ENCODE results near the gene AP1G1. TPM values are rescaled to one million over a fixed set of nuclear protein-coding genes. Genes with fewer than 3 reads are reported as not detected.
"Not testable (repeated sequence)": the region's sequence is repeated elsewhere in the genome, so short reads cannot be mapped to it uniquely, and the experiment has no call there.

Gene AP1G1
- total RNA-seq, 1 donor from 2014 or later: 61.1 TPM

- H3K4me3 ChIP-seq (ENCODE audit: low read length in 3 of 3); H3K9me3 ChIP-seq (ENCODE audit: control insufficient read depth in 3 of 3, low read length in 3 of 3); H3K36me3 ChIP-seq (ENCODE audit: control insufficient read depth in 3 of 3, insufficient read depth in 3 of 3, low read length in 3 of 3); H3K27me3 ChIP-seq (ENCODE audit: control insufficient read depth in 3 of 3, insufficient read depth in 3 of 3, low read length in 3 of 3): not testable (repeated sequence)
- Histone ChIP-seq H3K9ac (ENCODE audit: low read depth in 1 of 3, low read length in 3 of 3) (peak overlapping the region in 1 of 3 donors; percentile 0), H3K4me1 (ENCODE audit: control insufficient read depth in 3 of 3, insufficient read depth in 3 of 3, low read length in 3 of 3) (peaks cover 3 to 10% (median 4%) of the 10 kb centered on the region in 3 donors), H3K27ac (ENCODE audit: low read depth, low read length) (peak overlapping the region; percentile 34)
These were observed 8.5 kb upstream of the AP1G1 start for GRCh38 chr16:71817155-71817500.

GRCh38 chr16:71811261-71811803, 2.7 kb upstream of the AP1G1 start:
- Histone ChIP-seq H3K36me3 (ENCODE audit: control insufficient read depth in 3 of 3, insufficient read depth in 3 of 3, low read length in 3 of 3) (peaks cover 2 to 6% (median 3%) of the 10 kb centered on the region in 3 donors), H3K27me3 (ENCODE audit: control insufficient read depth in 3 of 3, insufficient read depth in 3 of 3, low read length in 3 of 3) (no peaks in the 10 kb centered on the region), H3K27ac (ENCODE audit: low read depth, low read length) (no peak overlapping the region), H3K9ac (ENCODE audit: low read depth in 1 of 3, low read length in 3 of 3) (no peak overlapping the region), H3K4me1 (ENCODE audit: control insufficient read depth in 3 of 3, insufficient read depth in 3 of 3, low read length in 3 of 3) (peaks cover 15 to 18% (median 16%) of the 10 kb centered on the region in 3 donors), H3K4me3 (ENCODE audit: low read length in 3 of 3) (no peak overlapping the region), H3K9me3 (ENCODE audit: control insufficient read depth in 3 of 3, low read length in 3 of 3) (no peaks in the 10 kb centered on the region)

DNA sequence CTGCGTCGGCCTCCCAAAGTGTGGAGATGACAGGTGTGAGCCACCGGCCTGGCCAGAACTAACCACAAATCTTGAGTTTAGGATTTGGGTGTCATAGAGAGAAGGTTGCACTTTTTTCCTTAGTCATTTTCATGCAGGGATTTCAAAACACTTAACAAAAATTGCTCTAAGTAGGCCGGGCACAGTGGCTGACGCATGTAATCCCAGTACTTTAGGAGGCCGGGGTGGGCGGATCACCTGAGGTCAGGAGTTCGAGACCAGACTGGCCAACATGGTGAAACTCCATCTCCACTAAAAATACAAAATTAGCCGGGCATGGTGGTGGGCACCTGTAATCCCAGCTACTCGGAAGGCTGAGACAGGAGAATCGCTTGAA, 1.5 kb upstream of the AP1G1 start:
- not testable (repeated sequence) for H3K27me3 ChIP-seq (ENCODE audit: control insufficient read depth in 3 of 3, insufficient read depth in 3 of 3, low read length in 3 of 3); H3K4me3 ChIP-seq (ENCODE audit: low read length in 3 of 3); H3K9me3 ChIP-seq (ENCODE audit: control insufficient read depth in 3 of 3, low read length in 3 of 3); H3K9ac ChIP-seq (ENCODE audit: low read depth in 1 of 3, low read length in 3 of 3); H3K27ac ChIP-seq (ENCODE audit: low read depth, low read length); H3K36me3 ChIP-seq (ENCODE audit: control insufficient read depth in 3 of 3, insufficient read depth in 3 of 3, low read length in 3 of 3)
- peaks cover 16 to 21% (median 19%) of the 10 kb centered on the region in 3 donors for H3K4me1 ChIP-seq (ENCODE audit: control insufficient read depth in 3 of 3, insufficient read depth in 3 of 3, low read length in 3 of 3)

DNA sequence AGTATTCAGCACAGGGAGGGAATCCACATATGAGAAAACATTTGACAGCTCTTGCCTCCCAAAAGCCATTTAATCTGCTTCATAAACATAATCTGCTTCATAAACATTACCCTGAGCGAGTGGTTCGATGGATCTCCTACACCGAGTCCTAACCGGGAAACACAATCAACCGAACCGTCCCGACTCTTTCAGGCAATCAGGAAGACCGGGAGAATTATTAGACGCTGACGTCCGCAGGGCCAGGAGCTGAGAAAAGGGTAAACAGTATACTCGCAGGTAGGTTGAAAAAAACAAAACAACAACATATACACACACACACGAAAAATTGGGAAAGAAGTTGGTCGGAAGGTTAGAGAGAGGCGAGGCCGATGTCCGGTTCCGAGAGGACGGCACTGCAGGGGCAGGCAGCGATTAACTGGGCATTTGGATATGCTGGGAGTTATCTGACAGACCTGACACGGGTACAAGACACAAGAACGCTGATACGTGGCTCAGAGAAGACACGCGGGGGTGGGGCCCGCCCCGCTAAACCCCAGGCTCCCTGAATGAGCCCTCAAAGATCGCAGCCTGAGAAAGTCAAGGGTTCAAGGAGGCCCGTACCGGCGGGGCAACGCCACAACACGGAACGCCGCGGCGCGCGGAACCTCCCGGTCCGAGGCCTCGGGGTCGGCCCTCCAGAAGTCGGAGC, 585 bp downstream of the AP1G1 start:
- Histone ChIP-seq H3K27me3 (ENCODE audit: control insufficient read depth in 3 of 3, insufficient read depth in 3 of 3, low read length in 3 of 3) (no peaks in the 10 kb centered on the region), H3K27ac (ENCODE audit: low read depth, low read length) (peak overlapping the region; percentile 99), H3K9ac (ENCODE audit: low read depth in 1 of 3, low read length in 3 of 3) (peak overlapping the region; percentile 93 to 100 (median 100)), H3K36me3 (ENCODE audit: control insufficient read depth in 3 of 3, insufficient read depth in 3 of 3, low read length in 3 of 3) (peaks cover 2 to 14% (median 6%) of the 10 kb centered on the region in 3 donors), H3K9me3 (ENCODE audit: control insufficient read depth in 3 of 3, low read length in 3 of 3) (no peaks in the 10 kb centered on the region), H3K4me3 (ENCODE audit: low read length in 3 of 3) (peak overlapping the region; percentile 82 to 99 (median 84)), H3K4me1 (ENCODE audit: control insufficient read depth in 3 of 3, insufficient read depth in 3 of 3, low read length in 3 of 3) (peaks cover 19 to 21% (median 20%) of the 10 kb centered on the region in 3 donors)

- Histone ChIP-seq H3K9ac (ENCODE audit: low read depth in 1 of 3, low read length in 3 of 3) (no peak overlapping the region), H3K27ac (ENCODE audit: low read depth, low read length) (no peak overlapping the region), H3K27me3 (ENCODE audit: control insufficient read depth in 3 of 3, insufficient read depth in 3 of 3, low read length in 3 of 3) (no peaks in the 10 kb centered on the region), H3K4me1 (ENCODE audit: control insufficient read depth in 3 of 3, insufficient read depth in 3 of 3, low read length in 3 of 3) (peaks cover 15 to 23% (median 21%) of the 10 kb centered on the region in 3 donors), H3K4me3 (ENCODE audit: low read length in 3 of 3) (no peak overlapping the region), H3K36me3 (ENCODE audit: control insufficient read depth in 3 of 3, insufficient read depth in 3 of 3, low read length in 3 of 3) (peaks cover 4 to 19% (median 8%) of the 10 kb centered on the region in 3 donors), H3K9me3 (ENCODE audit: control insufficient read depth in 3 of 3, low read length in 3 of 3) (no peaks in the 10 kb centered on the region)
These were observed 5.3 kb downstream of the AP1G1 start for GRCh38 chr16:71803305-71803690.

DNA sequence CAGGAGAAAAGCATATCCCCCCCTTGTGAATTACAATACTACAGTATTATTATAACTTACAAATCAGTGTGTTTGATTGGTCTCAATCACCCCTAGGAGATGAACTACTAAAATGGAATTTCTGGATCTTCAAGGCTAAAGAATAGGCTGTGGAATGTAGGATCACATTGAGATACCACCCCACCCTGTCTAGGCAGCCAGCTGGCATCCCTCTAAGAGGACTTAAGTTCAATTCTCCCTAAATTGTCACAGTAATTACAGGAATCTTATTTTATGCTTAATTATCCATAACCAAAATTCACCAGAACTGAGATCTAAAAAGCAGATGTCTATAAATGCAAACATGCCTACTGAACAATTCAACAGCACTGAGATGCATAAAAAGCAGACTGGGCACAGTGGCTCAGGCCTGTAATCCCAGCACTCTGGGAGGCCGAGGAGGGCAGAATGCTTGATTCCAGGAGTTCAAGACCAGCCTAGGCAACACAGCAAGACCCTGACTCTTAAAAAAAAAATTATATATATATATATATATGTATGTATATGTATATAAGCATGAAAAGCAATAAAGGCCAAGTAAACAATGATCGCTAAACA, 12.0 kb downstream of the AP1G1 start:
- H3K4me1 ChIP-seq (ENCODE audit: control insufficient read depth in 3 of 3, insufficient read depth in 3 of 3, low read length in 3 of 3): peaks cover 0 to 5% (median 3%) of the 10 kb centered on the region in 3 donors
- H3K27ac ChIP-seq (ENCODE audit: low read depth, low read length): no peak overlapping the region
- H3K27me3 ChIP-seq (ENCODE audit: control insufficient read depth in 3 of 3, insufficient read depth in 3 of 3, low read length in 3 of 3): no peaks in the 10 kb centered on the region
- H3K36me3 ChIP-seq (ENCODE audit: control insufficient read depth in 3 of 3, insufficient read depth in 3 of 3, low read length in 3 of 3): peaks cover 8 to 13% (median 9%) of the 10 kb centered on the region in 3 donors
- H3K9me3 ChIP-seq (ENCODE audit: control insufficient read depth in 3 of 3, low read length in 3 of 3): no peaks in the 10 kb centered on the region
- H3K9ac ChIP-seq (ENCODE audit: low read depth in 1 of 3, low read length in 3 of 3): no peak overlapping the region
- no peak overlapping the region for H3K4me3 ChIP-seq (ENCODE audit: low read length in 3 of 3)

- H3K4me1 ChIP-seq (ENCODE audit: control insufficient read depth in 3 of 3, insufficient read depth in 3 of 3, low read length in 3 of 3): peaks cover 0 to 5% (median 3%) of the 10 kb centered on the region in 3 donors
These were observed 13.7 kb downstream of the AP1G1 start for GRCh38 chr16:71794943-71795342.

DNA sequence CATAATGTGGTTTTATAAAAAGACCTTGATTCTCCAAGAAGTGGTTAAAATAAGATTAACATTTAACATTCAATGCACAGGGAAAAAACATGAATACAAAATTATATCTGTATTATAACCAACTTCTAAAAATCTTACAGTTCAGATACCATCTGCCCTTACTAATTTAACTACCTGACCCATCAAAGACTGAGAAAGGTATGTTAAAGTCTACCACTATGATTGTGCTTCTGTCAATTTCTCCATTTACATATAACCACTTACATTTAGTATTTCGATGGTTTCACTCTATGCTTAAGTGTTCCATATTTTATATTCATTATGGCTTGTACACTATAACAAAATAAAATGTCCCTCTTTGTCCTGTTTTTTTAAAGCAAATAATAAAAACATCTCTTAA, 14.6 kb downstream of the AP1G1 start:
- Histone ChIP-seq H3K27ac (ENCODE audit: low read depth, low read length) (no peak overlapping the region), H3K9ac (ENCODE audit: low read depth in 1 of 3, low read length in 3 of 3) (no peak overlapping the region), H3K4me1 (ENCODE audit: control insufficient read depth in 3 of 3, insufficient read depth in 3 of 3, low read length in 3 of 3) (peaks cover 0 to 5% (median 3%) of the 10 kb centered on the region in 3 donors)

More at GRCh38 chr16:71794943-71795342, 13.7 kb downstream of the AP1G1 start:
- H3K27ac ChIP-seq (ENCODE audit: low read depth, low read length): no peak overlapping the region
- H3K36me3 ChIP-seq (ENCODE audit: control insufficient read depth in 3 of 3, insufficient read depth in 3 of 3, low read length in 3 of 3): peaks cover 8 to 13% (median 9%) of the 10 kb centered on the region in 3 donors
- H3K27me3 ChIP-seq (ENCODE audit: control insufficient read depth in 3 of 3, insufficient read depth in 3 of 3, low read length in 3 of 3): no peaks in the 10 kb centered on the region
- H3K9me3 ChIP-seq (ENCODE audit: control insufficient read depth in 3 of 3, low read length in 3 of 3): no peaks in the 10 kb centered on the region
- H3K9ac ChIP-seq (ENCODE audit: low read depth in 1 of 3, low read length in 3 of 3): no peak overlapping the region
- no peak overlapping the region for H3K4me3 ChIP-seq (ENCODE audit: low read length in 3 of 3)

DNA sequence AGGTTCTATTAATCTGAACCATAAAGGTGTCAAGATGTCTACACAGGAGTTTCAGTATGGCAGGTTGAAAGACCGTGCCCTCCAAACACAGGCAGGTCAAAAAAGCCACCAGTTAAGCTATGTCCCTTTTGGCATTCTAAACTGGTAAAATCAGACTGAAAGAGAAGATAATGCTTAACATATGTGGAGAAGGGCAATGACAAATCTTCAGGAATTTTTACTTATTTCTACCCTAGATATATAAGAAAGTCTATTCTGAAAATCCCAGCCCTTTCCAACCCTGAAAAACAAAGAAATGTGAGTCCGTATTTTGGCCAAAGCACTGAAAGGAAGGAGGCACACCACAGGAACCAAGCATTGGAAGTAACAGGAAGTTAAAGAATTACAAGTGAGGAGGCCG, 16.5 kb downstream of the AP1G1 start:
- Histone ChIP-seq H3K4me3 (ENCODE audit: low read length in 3 of 3) (no peak overlapping the region), H3K27me3 (ENCODE audit: control insufficient read depth in 3 of 3, insufficient read depth in 3 of 3, low read length in 3 of 3) (no peaks in the 10 kb centered on the region), H3K9me3 (ENCODE audit: control insufficient read depth in 3 of 3, low read length in 3 of 3) (no peaks in the 10 kb centered on the region), H3K9ac (ENCODE audit: low read depth in 1 of 3, low read length in 3 of 3) (no peak overlapping the region), H3K36me3 (ENCODE audit: control insufficient read depth in 3 of 3, insufficient read depth in 3 of 3, low read length in 3 of 3) (peaks cover 16 to 22% (median 21%) of the 10 kb centered on the region in 3 donors), H3K27ac (ENCODE audit: low read depth, low read length) (no peak overlapping the region), H3K4me1 (ENCODE audit: control insufficient read depth in 3 of 3, insufficient read depth in 3 of 3, low read length in 3 of 3) (peaks cover 0 to 5% (median 3%) of the 10 kb centered on the region in 3 donors)

More for the DNA sequence above, 14.6 kb downstream of the AP1G1 start:
- Histone ChIP-seq H3K9me3 (ENCODE audit: control insufficient read depth in 3 of 3, low read length in 3 of 3) (no peaks in the 10 kb centered on the region), H3K4me3 (ENCODE audit: low read length in 3 of 3) (no peak overlapping the region), H3K36me3 (ENCODE audit: control insufficient read depth in 3 of 3, insufficient read depth in 3 of 3, low read length in 3 of 3) (peaks cover 9 to 11% (median 11%) of the 10 kb centered on the region in 3 donors), H3K27me3 (ENCODE audit: control insufficient read depth in 3 of 3, insufficient read depth in 3 of 3, low read length in 3 of 3) (no peaks in the 10 kb centered on the region)

- not testable (repeated sequence) for H3K9me3 ChIP-seq (ENCODE audit: control insufficient read depth in 3 of 3, low read length in 3 of 3); H3K9ac ChIP-seq (ENCODE audit: low read depth in 1 of 3, low read length in 3 of 3); H3K4me1 ChIP-seq (ENCODE audit: control insufficient read depth in 3 of 3, insufficient read depth in 3 of 3, low read length in 3 of 3); H3K27me3 ChIP-seq (ENCODE audit: control insufficient read depth in 3 of 3, insufficient read depth in 3 of 3, low read length in 3 of 3); H3K27ac ChIP-seq (ENCODE audit: low read depth, low read length); H3K4me3 ChIP-seq (ENCODE audit: low read length in 3 of 3)
- peaks cover 12 to 28% (median 24%) of the 10 kb centered on the region in 3 donors for H3K36me3 ChIP-seq (ENCODE audit: control insufficient read depth in 3 of 3, insufficient read depth in 3 of 3, low read length in 3 of 3)
These were observed 18.3 kb downstream of the AP1G1 start for GRCh38 chr16:71790329-71790728.
